Uterus (tissue), 2 donors: Measurements from ENCODE around the gene SMAD4.

Source experiments
- POLR2A ChIP-seq, 2 donors: fragments of 450-650 bp; IDR thresholded peaks; one replicate each; pipeline ENCODE4 v1.6.1; 2016; ENCODE audit warnings: antibody characterized with exemption in 2 of 2, mild to moderate bottlenecking in 1 of 2, moderate library complexity in 1 of 2
- TF ChIP-seq, protein P1 (sequence below), 4 experiments: fragments of 200-600 bp in 2 of 4; fragments of 450-650 bp in 2 of 4; sonication (generic) in 2 of 4; IDR thresholded peaks; one replicate each; pipeline ENCODE4 v1.5.1; 2016 to 2019; ENCODE audit warnings: antibody characterized with exemption in 4 of 4, mild to moderate bottlenecking in 2 of 4, moderate library complexity in 1 of 4

DNA sequence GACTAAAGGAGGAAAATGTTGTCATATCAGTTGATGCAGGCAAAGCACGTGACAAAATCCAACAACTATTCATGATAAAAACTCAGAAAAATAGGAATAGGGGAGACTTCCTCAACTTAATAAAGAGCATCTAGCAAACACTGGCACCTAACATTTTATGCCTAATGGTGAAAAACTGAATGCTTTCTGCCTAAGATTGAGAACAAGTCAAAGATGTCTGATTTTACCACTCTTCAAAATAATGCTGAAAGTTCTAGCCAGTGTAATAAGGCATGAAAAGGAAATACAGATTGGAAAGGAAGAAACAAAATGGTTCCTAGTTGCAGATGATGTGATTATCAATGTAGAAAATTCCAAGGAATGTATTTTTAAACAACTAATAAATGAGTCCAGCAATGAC is 58.4 kb downstream of the SMAD4 start:
- TF ChIP-seq, protein P1, sequence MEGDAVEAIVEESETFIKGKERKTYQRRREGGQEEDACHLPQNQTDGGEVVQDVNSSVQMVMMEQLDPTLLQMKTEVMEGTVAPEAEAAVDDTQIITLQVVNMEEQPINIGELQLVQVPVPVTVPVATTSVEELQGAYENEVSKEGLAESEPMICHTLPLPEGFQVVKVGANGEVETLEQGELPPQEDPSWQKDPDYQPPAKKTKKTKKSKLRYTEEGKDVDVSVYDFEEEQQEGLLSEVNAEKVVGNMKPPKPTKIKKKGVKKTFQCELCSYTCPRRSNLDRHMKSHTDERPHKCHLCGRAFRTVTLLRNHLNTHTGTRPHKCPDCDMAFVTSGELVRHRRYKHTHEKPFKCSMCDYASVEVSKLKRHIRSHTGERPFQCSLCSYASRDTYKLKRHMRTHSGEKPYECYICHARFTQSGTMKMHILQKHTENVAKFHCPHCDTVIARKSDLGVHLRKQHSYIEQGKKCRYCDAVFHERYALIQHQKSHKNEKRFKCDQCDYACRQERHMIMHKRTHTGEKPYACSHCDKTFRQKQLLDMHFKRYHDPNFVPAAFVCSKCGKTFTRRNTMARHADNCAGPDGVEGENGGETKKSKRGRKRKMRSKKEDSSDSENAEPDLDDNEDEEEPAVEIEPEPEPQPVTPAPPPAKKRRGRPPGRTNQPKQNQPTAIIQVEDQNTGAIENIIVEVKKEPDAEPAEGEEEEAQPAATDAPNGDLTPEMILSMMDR (IDR thresholded peaks at IDR 0.05): no peak
- no peak for TF ChIP-seq POLR2A (IDR thresholded peaks at IDR 0.05)
